H1 (cell line): ENCODE results near the gene ZBTB2. TPM values are rescaled to one million over a fixed set of nuclear protein-coding genes. Genes with fewer than 3 reads are reported as not detected.

ENCODE experiments used
- CTCF ChIA-PET: fragments of 300-600 bp; sonication (Branson Sonifier 250); formaldehyde crosslinking; loops from one replicate; lab custom pipeline; 2021; ENCODE audit not compliant: partially characterized antibody; lab: Charles Lee
- POLR2A ChIA-PET: fragments of 300-600 bp; sonication (Branson Sonifier 250); formaldehyde crosslinking; loops from one replicate; lab custom pipeline; 2021; ENCODE audit warnings: inconsistent platforms; ENCODE audit not compliant: partially characterized antibody; lab: Charles Lee
- DNase-seq, 2 experiments: peaks; one replicate each; pipeline versions ENCODE4 v3.0.0 to v3.0.0-alpha.2; 2010 to 2022; ENCODE audit warnings: low spot score in 2 of 2, low read depth in 1 of 2, mixed read lengths in 1 of 2
- FAIRE-seq: peaks from 2 replicates; lab custom pipeline; 2011; peaks lifted over from hg19 to GRCh38; lab: Jason Lieb, UNC
- H2AFZ ChIP-seq: 2 replicates; pipeline ENCODE4 v1.8.1; 2012; ENCODE audit warnings: low read length, inconsistent platforms
- H2AK5ac ChIP-seq: 2 replicates; pipeline ENCODE4 v1.6.1; 2013; ENCODE audit warnings: low read depth, low read length
- H2BK120ac ChIP-seq: replicated peaks from 2 replicates; pipeline ENCODE3; 2013; ENCODE audit warnings: low read depth, low read length, inconsistent platforms
- H2BK12ac ChIP-seq: 2 replicates; pipeline ENCODE4 v1.6.1; 2013; ENCODE audit warnings: low read depth, low read length
- H2BK15ac ChIP-seq: 2 replicates; pipeline ENCODE4 v1.6.1; 2013; ENCODE audit warnings: low read length
- H2BK20ac ChIP-seq: 2 replicates; pipeline ENCODE4 v1.6.1; 2013; ENCODE audit warnings: low read length
- H2BK5ac ChIP-seq: 2 replicates; pipeline ENCODE4 v1.6.1; 2013; ENCODE audit warnings: low read depth, low read length
- H3K14ac ChIP-seq: 2 replicates; pipeline ENCODE4 v1.6.1; 2013; ENCODE audit warnings: inconsistent platforms; ENCODE audit not compliant: insufficient read length
- H3K18ac ChIP-seq: 2 replicates; pipeline ENCODE4 v1.6.1; 2013; ENCODE audit warnings: low read length; ENCODE audit errors: extremely low read depth
- H3K23ac ChIP-seq: 2 replicates; pipeline ENCODE4 v1.6.1; 2013; ENCODE audit warnings: inconsistent platforms; ENCODE audit not compliant: insufficient read length
- H3K23me2 ChIP-seq: 2 replicates; pipeline ENCODE4 v1.6.1; 2013; ENCODE audit warnings: low read depth, low read length
- H3K27ac ChIP-seq: 2 replicates; pipeline ENCODE4 v1.6.1; 2011; ENCODE audit warnings: low read depth, low read length, inconsistent platforms
- H3K27me3 ChIP-seq, 4 experiments: replicated peaks in 1 of 4; 1 replicate in 1 of 4; 2 replicates in 3 of 4; pipeline versions ENCODE4 v1.6.1 to v1.8.1; 2011 to 2013; ENCODE audit warnings: low read length in 3 of 4, mild to moderate bottlenecking in 3 of 4, inconsistent platforms in 2 of 4, mixed read lengths in 2 of 4, moderate library complexity in 1 of 4; ENCODE audit not compliant: control insufficient read depth in 3 of 4, insufficient read depth in 3 of 4; ENCODE audit errors: extremely low read depth in 1 of 4
- H3K36me3 ChIP-seq, 4 experiments: 2 replicates each; pipeline versions ENCODE4 v1.6.1 to v1.8.1; 2011 to 2013; ENCODE audit warnings: mild to moderate bottlenecking in 4 of 4, low read length in 3 of 4, moderate library complexity in 2 of 4, control low read depth in 1 of 4, inconsistent platforms in 1 of 4; ENCODE audit not compliant: insufficient read depth in 4 of 4, control insufficient read depth in 2 of 4
- H3K4ac ChIP-seq: replicated peaks from 2 replicates; pipeline ENCODE3; 2013; ENCODE audit warnings: low read length, low read depth, mixed read lengths, inconsistent platforms; ENCODE audit not compliant: insufficient read length
- H3K4me1 ChIP-seq, 4 experiments: replicated peaks in 1 of 4; 1 replicate in 1 of 4; 2 replicates in 3 of 4; pipeline versions ENCODE4 v1.6.1 to v1.8.1; 2011 to 2013; ENCODE audit warnings: low read length in 3 of 4, inconsistent platforms in 2 of 4, mixed read lengths in 1 of 4; ENCODE audit not compliant: insufficient read depth in 4 of 4, control insufficient read depth in 3 of 4
- H3K4me2 ChIP-seq, 2 experiments: 2 replicates each; pipeline versions ENCODE4 v1.6.1 to v1.8.1; 2011 to 2013; ENCODE audit warnings: low read depth in 2 of 2, low read length in 2 of 2, control low read depth in 1 of 2, inconsistent platforms in 1 of 2, mild to moderate bottlenecking in 1 of 2; ENCODE audit not compliant: insufficient read depth in 1 of 2
- H3K4me3 ChIP-seq, 4 experiments: fragments of 200-600, 300-600 bp in 1 of 4; sonication (generic), shearing (Covaris generic), sonication (Bioruptor Twin) in 1 of 4; 2 replicates each; pipeline versions ENCODE4 v1.5.1 to v1.8.1; 2011 to 2016; ENCODE audit warnings: low read length in 4 of 4, low read depth in 3 of 4, control low read depth in 2 of 4, inconsistent platforms in 2 of 4, mild to moderate bottlenecking in 2 of 4, mixed read lengths in 1 of 4, moderate library complexity in 1 of 4; ENCODE audit not compliant: insufficient read depth in 2 of 4; ENCODE audit errors: extremely low read depth in 1 of 4
- H3K56ac ChIP-seq: replicated peaks from 2 replicates; pipeline ENCODE3; 2013; ENCODE audit warnings: low read depth, mild to moderate bottlenecking, mixed read lengths, low read length, inconsistent platforms; ENCODE audit not compliant: insufficient read length
- H3K79me1 ChIP-seq: 2 replicates; pipeline ENCODE4 v1.6.1; 2013; ENCODE audit warnings: low read depth, low read length, control low read depth
- H3K79me2 ChIP-seq, 2 experiments: 2 replicates each; pipeline versions ENCODE4 v1.6.1 to v1.8.1; 2012 to 2013; ENCODE audit warnings: low read length in 2 of 2, mild to moderate bottlenecking in 2 of 2, inconsistent platforms in 1 of 2; ENCODE audit not compliant: insufficient read depth in 2 of 2, control insufficient read depth in 1 of 2
- H3K9ac ChIP-seq, 4 experiments: replicated peaks in 1 of 4; 1 replicate in 1 of 4; 2 replicates in 3 of 4; pipeline versions ENCODE4 v1.6.1 to v1.8.1; 2011 to 2013; ENCODE audit warnings: low read depth in 3 of 4, low read length in 3 of 4, control low read depth in 2 of 4, mild to moderate bottlenecking in 2 of 4, moderate library complexity in 2 of 4, inconsistent platforms in 1 of 4; ENCODE audit errors: extremely low read depth in 1 of 4
- H3K9me3 ChIP-seq, 2 experiments: 2 replicates each; pipeline versions ENCODE4 v1.6.1 to v1.8.1; 2012 to 2013; ENCODE audit warnings: mild to moderate bottlenecking in 2 of 2, moderate library complexity in 2 of 2, control low read depth in 1 of 2, inconsistent platforms in 1 of 2, low read depth in 1 of 2, low read length in 1 of 2, mixed read lengths in 1 of 2; ENCODE audit not compliant: insufficient read depth in 2 of 2
- H4K20me1 ChIP-seq, 2 experiments: replicated peaks in 1 of 2; 2 replicates each; pipeline versions ENCODE3 to v1.8.1; 2011 to 2013; ENCODE audit warnings: inconsistent platforms in 2 of 2, low read length in 2 of 2, mild to moderate bottlenecking in 1 of 2; ENCODE audit not compliant: insufficient read depth in 2 of 2, control insufficient read depth in 1 of 2
- H4K5ac ChIP-seq: 2 replicates; pipeline ENCODE4 v1.6.1; 2013; ENCODE audit warnings: low read length, low read depth, mixed read lengths, inconsistent platforms; ENCODE audit not compliant: insufficient read length
- H4K8ac ChIP-seq: 2 replicates; pipeline ENCODE4 v1.8.0; 2013; ENCODE audit warnings: mild to moderate bottlenecking, moderate library complexity, low read length, inconsistent platforms; ENCODE audit not compliant: insufficient read depth; ENCODE audit errors: extremely low read depth
- H4K91ac ChIP-seq: replicated peaks from 2 replicates; pipeline ENCODE3; 2013; ENCODE audit warnings: low read length, mixed read lengths, inconsistent platforms; ENCODE audit not compliant: insufficient read length
- EGR1 ChIP-seq: IDR thresholded peaks from 2 replicates; pipeline ENCODE4 v1.6.1; 2011; ENCODE audit warnings: low read depth, low read length, borderline replicate concordance
- WGBS, 2 experiments: shearing (Covaris generic) in 1 of 2; methylation state at CpG; one replicate each; pipeline versions ENCODE4 v1.1.6 to v1.1.7; 2013 to 2015; ENCODE audit warnings: low lambda C conversion rate in 2 of 2, mixed read lengths in 2 of 2, inconsistent platforms in 1 of 2, low coverage in 1 of 2, missing lambda C conversion rate in 1 of 2; ENCODE audit not compliant: insufficient replicate concordance in 2 of 2, insufficient coverage in 1 of 2, insufficient read length in 1 of 2; ENCODE audit errors: extremely low coverage in 1 of 2, missing lambda C conversion rate in 1 of 2; 5-methylcytosine and 5-hydroxymethylcytosine counted together
- polyA plus RNA-seq, 7 experiments: library from polyadenylated mRNA; depleted of rRNA in 3 of 7; stranded (reverse) in 5 of 7; unstranded in 2 of 7; fragments of >200 nt in 5 of 7; fragments of 200-250 nt in 2 of 7; gene quantifications; 1 replicate in 5 of 7; 2 replicates in 1 of 7; 4 replicates in 1 of 7; pipeline versions ENCODE4 v1.2.1 to v1.2.3, GENCODE V29; 2011 to 2013; ENCODE audit warnings: missing spikeins in 2 of 7, mixed read lengths in 2 of 7
- total RNA-seq: library from RNA; stranded (reverse); fragmentation: NEBNext Ultra II Directional; extraction: Animal tissue kit (Norgen Biotek cat#: 25700); gene quantifications from 2 replicates; pipeline ENCODE4 v1.2.1, GENCODE V29; 2021

The ZBTB2 gene
- total and polyA plus RNA-seq, 2 of the 8 experiments (the other 6 are each of a cell fraction or from before 2014, with no cell fraction given): 16.1 to 23.7 TPM

DNA sequence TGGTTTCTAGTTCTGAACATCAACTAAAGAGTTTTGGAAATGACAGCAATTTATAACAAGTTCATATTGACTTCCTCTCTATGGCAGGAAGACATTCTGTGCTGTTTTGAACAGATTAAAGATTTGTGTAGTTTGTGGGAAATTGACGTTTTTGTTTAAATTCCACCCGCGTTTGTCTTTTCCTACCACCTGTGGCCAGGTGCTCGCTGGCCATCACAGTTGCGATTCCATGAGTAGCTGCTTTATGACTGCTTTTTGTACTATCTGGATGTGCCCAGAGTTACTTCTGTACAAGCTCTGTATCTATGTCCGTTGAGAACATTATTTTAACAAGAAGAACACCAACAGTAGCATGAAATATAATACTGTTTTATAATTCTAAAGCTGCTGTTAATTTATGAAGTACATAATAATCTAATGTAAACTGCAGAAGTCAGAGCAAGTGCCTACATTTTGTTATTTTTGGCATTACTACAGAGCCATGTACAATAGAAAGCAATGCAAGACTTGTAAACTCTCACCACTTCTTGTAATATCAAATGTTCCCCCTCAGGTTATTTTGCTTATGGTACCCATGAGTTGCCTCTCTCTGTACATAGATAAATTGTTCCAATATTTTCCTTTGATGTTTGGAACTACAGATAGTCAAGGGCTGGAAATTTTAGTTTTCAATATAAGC is 33.5 kb downstream of the ZBTB2 start:
- H3K79me1 ChIP-seq: no peaks in the 10 kb centered on the region
- H3K9me3 ChIP-seq: no peaks in the 10 kb centered on the region
- H3K23ac ChIP-seq: no peak overlapping the region
- FAIRE-seq (no peak), DNase-seq (no peak)
- no peak overlapping the region for H3K27ac ChIP-seq
- H2BK15ac ChIP-seq: no peak overlapping the region
- H4K20me1 ChIP-seq: no peaks in the 10 kb centered on the region
- no peaks in the 10 kb centered on the region for H3K27me3 ChIP-seq
- no peak overlapping the region for H3K14ac ChIP-seq
- no peak overlapping the region for H3K4me3 ChIP-seq
- no peak overlapping the region for H2AK5ac ChIP-seq
- no peak overlapping the region for H3K56ac ChIP-seq
- no peak overlapping the region for H2BK5ac ChIP-seq
- H2AFZ ChIP-seq: no peak overlapping the region
- H2BK20ac ChIP-seq: no peak overlapping the region
- H3K18ac ChIP-seq: no peak overlapping the region
- no peak overlapping the region for H4K8ac ChIP-seq
- H3K4me1 ChIP-seq: no peaks in the 10 kb centered on the region
- 84% methylated on average over 6 of the region's 6 CpGs; no CpG with 5 or more reads in 1 of the 2 experiments for WGBS, 2 experiments
- no peak overlapping the region for H2BK12ac ChIP-seq
- H3K79me2 ChIP-seq: no peaks in the 10 kb centered on the region
- CTCF ChIA-PET: interaction anchor here (1.3 to 1.6 kb wide), 2 partner anchors 12 to 428 kb away, joined by 4 read pairs; no protein-coding TSS in a partner anchor
- no peak overlapping the region for H4K5ac ChIP-seq
- H3K23me2 ChIP-seq: no peaks in the 10 kb centered on the region
- H3K4me2 ChIP-seq: no peak overlapping the region
- peaks cover 0 to 8% (median 0%) of the 10 kb centered on the region in 4 experiments; a peak in 2 of 8 replicates for H3K36me3 ChIP-seq
- TF ChIP-seq EGR1: no peak
- H2BK120ac ChIP-seq: no peak overlapping the region
- POLR2A ChIA-PET: interaction anchor here (2.0 kb wide), 1 partner anchor 32 kb away, joined by 6 read pairs; no protein-coding TSS in a partner anchor
- no peak overlapping the region for H3K4ac ChIP-seq
- no peak overlapping the region for H3K9ac ChIP-seq
- H4K91ac ChIP-seq: no peak overlapping the region
